Pancreas (tissue), 10 donors: ENCODE results near the gene GPC6. TPM values are rescaled to one million over a fixed set of nuclear protein-coding genes. Genes with fewer than 3 reads are reported as not detected.

Source experiments
- ATAC-seq, 4 donors: fragments of 200-7000 bp; cut with Tn5 transposase; one replicate each; pipeline versions ENCODE4 v1.8.0 to v1.9.1; 2020; ENCODE audit warnings: mild to moderate bottlenecking in 4 of 4, moderate library complexity in 4 of 4
- DNase-seq, 6 donors: peaks; one replicate each; pipeline ENCODE4 v3.0.0-alpha.2; 2020
- FAIRE-seq: peaks from 2 replicates; lab custom pipeline; 2012; peaks lifted over from hg19 to GRCh38; lab: Jason Lieb, UNC
- H3K27ac ChIP-seq, 4 donors: fragments of 200-600 bp; sonication (generic); 1 replicate in 3 of 4; 2 replicates in 1 of 4; pipeline versions ENCODE4 v1.5.0 to v1.8.0; 2020
- H3K27me3 ChIP-seq, 4 donors: fragments of 200-600 bp; one replicate each; pipeline ENCODE4 v1.8.0; 2021
- H3K36me3 ChIP-seq, 3 donors: fragments of 200-600 bp; sonication (generic) in 1 of 3; one replicate each; pipeline versions ENCODE4 v1.5.0 to v1.8.0; 2020 to 2021
- H3K4me1 ChIP-seq, 3 donors: fragments of 200-600 bp; one replicate each; pipeline ENCODE4 v1.8.0; 2021
- H3K4me3 ChIP-seq, 4 donors: fragments of 200-600 bp; sonication (generic) in 2 of 4; one replicate each; pipeline versions ENCODE4 v1.5.0 to v1.8.0; 2020 to 2021
- H3K9me3 ChIP-seq, 4 donors: fragments of 200-600 bp; one replicate each; pipeline ENCODE4 v1.8.0; 2021
- CTCF ChIP-seq, 4 donors: fragments of 200-600 bp; sonication (generic) in 3 of 4; IDR thresholded peaks; one replicate each; pipeline versions ENCODE4 v1.5.0 to v1.8.0; 2021; ENCODE audit warnings: antibody characterized with exemption in 4 of 4
- WGBS, 2 donors: extraction: QIAGEN DNeasy Blood & Tissue Kit; methylation state at CpG; one replicate each; pipeline ENCODE4 v1.1.7; 2013; 5-methylcytosine and 5-hydroxymethylcytosine counted together
- intact Hi-C, 3 donors: fragments of 100-400 bp; cut with DNase I; formaldehyde crosslinking; loops; one replicate each; pipeline versions ENCODE4 v1.11.1 to v1.14.2; 2022
- polyA plus RNA-seq, 2 donors: library from polyadenylated mRNA; stranded (reverse); fragments of 200-250 nt; gene quantifications; one replicate each; pipeline ENCODE4 v1.2.3, GENCODE V29; 2013
- total RNA-seq, 6 donors: library from RNA; stranded (reverse); fragmentation: NEBNext Ultra II Directional in 4 of 6; extraction: Animal tissue kit (Norgen Biotek cat#: 25700) in 4 of 6; gene quantifications; one replicate each; pipeline versions ENCODE4 v1.2.1 to v1.2.4, GENCODE V29; 2021 to 2023
- donor health status: healthy with polysubstance abuse.
- donor health status: DM: no; HTN: no; CAD: no; lungs with moderate emphysema.
- donor health status: DM: no; HTN: no; CAD: no.
- donor health status: control.
- donor health status: control.
- donor health status: Bipolar disorder and iron deficiency.
- donor health status: DM: yes; HTN: yes; CAD: no.
- donor health status: DM: no; HTN: no; CAD: no.
- donor health status: DM: no; HTN: no; CAD: no.
- donor health status: DM: yes; HTN: yes; CAD: no.

Gene GPC6
- total and polyA plus RNA-seq, 8 donors = 0.23 to 3.3 (median 1.2) TPM

- DNase-seq (no peak), FAIRE-seq (no peak), ATAC-seq (no peak)
- H3K27ac ChIP-seq = no peak overlapping the region
- H3K36me3 ChIP-seq = no peaks in the 10 kb centered on the region
- intact Hi-C loops = no loop called here
- no peaks in the 10 kb centered on the region for H3K4me1 ChIP-seq
- no peak for TF ChIP-seq CTCF (IDR thresholded peaks at IDR 0.05)
- no peaks in the 10 kb centered on the region for H3K27me3 ChIP-seq
- H3K4me3 ChIP-seq = no peak overlapping the region
- no peaks in the 10 kb centered on the region for H3K9me3 ChIP-seq
- 80 to 97% methylated on average over 3 of the region's 3 CpGs for WGBS, 2 donors
These were observed 1034.6 kb downstream of the GPC6 start for GRCh38 chr13:94261163-94261562.

GRCh38 chr13:94263038-94263437, 1036.4 kb downstream of the GPC6 start:
- WGBS, 2 donors = 71 to 72% methylated on average over 3 of the region's 3 CpGs
- no peaks in the 10 kb centered on the region for H3K4me1 ChIP-seq
- H3K27ac ChIP-seq = no peak overlapping the region
- no peak overlapping the region for H3K4me3 ChIP-seq
- FAIRE-seq (no peak), DNase-seq (no peak), ATAC-seq (no peak)
- no peaks in the 10 kb centered on the region for H3K9me3 ChIP-seq
- no peak for TF ChIP-seq CTCF (IDR thresholded peaks at IDR 0.05)
- no peaks in the 10 kb centered on the region for H3K27me3 ChIP-seq
- H3K36me3 ChIP-seq = no peaks in the 10 kb centered on the region
- intact Hi-C loops = no loop called here

DNA sequence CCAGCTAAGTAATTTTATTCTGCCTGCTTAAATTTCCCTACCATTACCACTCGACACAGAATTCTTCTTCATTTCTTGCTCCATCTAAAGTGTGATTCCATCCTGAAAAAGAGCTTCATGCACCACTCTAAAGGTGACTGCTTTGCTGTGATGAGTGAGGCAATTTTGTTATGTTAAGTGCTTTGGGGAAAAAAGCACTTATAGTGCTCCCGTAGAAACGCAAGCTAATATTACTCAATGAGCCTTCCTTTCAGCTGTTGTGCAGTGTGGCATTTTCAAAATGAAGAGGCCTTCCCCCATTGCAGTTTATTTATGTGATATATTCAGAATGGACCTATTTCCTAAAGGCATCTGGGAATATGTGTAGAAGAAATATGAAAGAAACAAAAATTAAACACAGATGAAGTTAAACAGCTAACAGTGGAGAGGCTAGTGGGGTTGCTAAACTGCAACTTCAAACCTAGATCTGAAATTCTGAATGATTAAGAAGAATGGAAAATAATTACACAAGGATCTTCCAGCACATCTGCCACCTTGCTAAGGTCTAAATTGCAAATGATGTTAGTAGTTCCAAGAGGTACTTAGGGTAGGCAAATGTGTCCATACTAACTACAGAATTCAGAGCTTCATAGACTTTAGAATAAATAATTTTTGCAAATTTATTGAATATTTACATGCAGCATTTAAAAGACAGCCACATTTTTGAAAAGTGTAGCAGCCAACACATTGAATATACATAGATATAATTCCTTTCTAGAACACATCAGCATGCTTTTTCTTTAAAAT, 1041.2 kb downstream of the GPC6 start:
- intact Hi-C loops = no loop called here
- Histone ChIP-seq H3K4me1 (no peaks in the 10 kb centered on the region), H3K27ac (no peak overlapping the region), H3K36me3 (no peaks in the 10 kb centered on the region), H3K4me3 (no peak overlapping the region), H3K9me3 (no peaks in the 10 kb centered on the region), H3K27me3 (no peaks in the 10 kb centered on the region)
- FAIRE-seq (no peak), ATAC-seq (peak in 2 of 4 donors; percentile 76 to 83), DNase-seq (no peak)
- TF ChIP-seq CTCF (IDR thresholded peaks at IDR 0.05) = no peak
- WGBS, 2 donors = 80 to 89% methylated on average over 3 of the region's 3 CpGs

DNA sequence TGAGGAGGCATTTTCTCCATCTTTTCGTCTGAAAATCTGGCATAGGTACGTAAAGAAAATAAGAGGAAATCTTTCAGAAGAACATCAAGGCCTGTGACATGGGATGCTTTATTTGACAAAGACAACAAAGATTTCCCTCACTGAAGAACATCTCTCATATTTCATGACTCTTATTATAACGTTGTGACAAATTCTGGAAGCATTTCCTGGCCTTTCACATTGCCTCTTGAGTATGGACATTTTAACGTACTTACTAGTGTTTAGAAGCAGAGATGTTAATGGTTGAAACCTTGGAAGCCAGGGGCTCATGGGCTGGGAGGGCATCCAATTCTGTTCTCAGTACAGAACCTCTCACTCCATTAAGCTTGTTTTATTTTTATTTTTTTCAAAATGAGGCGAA, 1042.1 kb downstream of the GPC6 start:
- no peak for DNase-seq
- Histone ChIP-seq H3K27ac (no peak overlapping the region), H3K4me1 (no peaks in the 10 kb centered on the region), H3K27me3 (no peaks in the 10 kb centered on the region), H3K4me3 (no peak overlapping the region), H3K9me3 (no peaks in the 10 kb centered on the region), H3K36me3 (no peaks in the 10 kb centered on the region)
- no peak for FAIRE-seq
- TF ChIP-seq CTCF (IDR thresholded peaks at IDR 0.05) = no peak
- 78 to 82% methylated on average over 5 of the region's 5 CpGs for WGBS, 2 donors
- intact Hi-C loops = no loop called here
- ATAC-seq = no peak

DNA sequence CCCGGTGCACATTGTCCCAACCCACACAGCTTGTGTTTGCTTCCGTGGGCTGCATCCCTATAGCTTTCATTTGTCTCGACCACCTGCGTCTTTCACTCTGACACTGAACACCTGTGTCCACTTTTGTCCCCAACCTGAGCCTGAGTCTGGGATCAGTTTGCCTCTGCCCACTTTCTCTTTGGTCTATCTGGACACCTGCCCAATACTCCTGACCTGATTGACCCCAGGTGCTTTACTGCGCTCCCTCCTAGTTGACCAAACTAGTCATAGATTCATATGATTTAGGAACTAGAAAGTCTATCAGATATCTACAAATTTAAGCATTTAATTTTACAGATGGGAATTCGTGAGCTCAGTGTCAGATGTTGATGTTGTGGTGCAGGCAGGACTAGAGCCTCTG, 1043.0 kb downstream of the GPC6 start:
- Histone ChIP-seq H3K36me3 (no peaks in the 10 kb centered on the region), H3K9me3 (no peaks in the 10 kb centered on the region), H3K4me3 (no peak overlapping the region), H3K27me3 (no peaks in the 10 kb centered on the region), H3K4me1 (no peaks in the 10 kb centered on the region), H3K27ac (no peak overlapping the region)
- DNase-seq = no peak
- ATAC-seq = no peak
- FAIRE-seq = no peak
- TF ChIP-seq CTCF (IDR thresholded peaks at IDR 0.05) = no peak
- 47 to 60% methylated on average over 6 of the region's 6 CpGs for WGBS, 2 donors
- intact Hi-C loops = no loop called here
